ENCODE data around the gene OSBPL8. TPM values are rescaled to one million over a fixed set of nuclear protein-coding genes. Genes with fewer than 3 reads are reported as not detected.

Gene OSBPL8
- total and polyA plus RNA-seq, 3 experiments from 2014 or later, result 87.3 to 113 (median 90.7) TPM

- no peak overlapping the region for H3K4me3 ChIP-seq (ENCODE audit: low read length)
- H3K4me1 ChIP-seq (ENCODE audit: insufficient read depth, low read length), result peaks cover 81% of the 10 kb centered on the region
- Mint-ChIP-seq H3K9me3 (no peaks in the 10 kb centered on the region), H3K4me3 (peak overlapping the region in 2 of 7 donors; percentile 2 to 33), H3K27ac (peak overlapping the region in 3 of 8 donors; percentile 36 to 62 (median 40)), H3K27me3 (peaks cover 0 to 3% of the 10 kb centered on the region in 2 donors), H3K36me3 (peaks cover 0 to 29% (median 8%) of the 10 kb centered on the region in 3 donors), H3K4me1 (peaks cover 64 to 88% (median 85%) of the 10 kb centered on the region in 3 donors)
- no peak for DNase-seq
- no peaks in the 10 kb centered on the region for H3K36me3 ChIP-seq (ENCODE audit: insufficient read depth, low read length)
- H3K27me3 ChIP-seq (ENCODE audit: insufficient read depth, low read length, poor library complexity, severe bottlenecking), result no peaks in the 10 kb centered on the region
- CTCF ChIA-PET, result no interaction called here
- POLR2A ChIA-PET, result no interaction called here
- no peaks in the 10 kb centered on the region for H3K9me3 ChIP-seq (ENCODE audit: low read length)
- no peak overlapping the region for H3K27ac ChIP-seq (ENCODE audit: low read depth, low read length)
Measured at GRCh38 chr12:76554405-76555230, 5.0 kb downstream of the OSBPL8 start.

GRCh38 chr12:76552343-76552938, 7.1 kb downstream of the OSBPL8 start:
- ChIA-PET POLR2A (interaction anchor here (1.2 kb wide), 1 partner anchor 9 kb away, joined by 8 read pairs; no protein-coding TSS in a partner anchor), CTCF (no interaction called here)

GRCh38 chr12:76551482-76551888, 8.1 kb downstream of the OSBPL8 start:
- Histone ChIP-seq H3K4me3 (ENCODE audit: low read length) (no peak overlapping the region), H3K27ac (ENCODE audit: low read depth, low read length) (no peak overlapping the region), H3K9me3 (ENCODE audit: low read length) (no peaks in the 10 kb centered on the region), H3K27me3 (ENCODE audit: insufficient read depth, low read length, poor library complexity, severe bottlenecking) (no peaks in the 10 kb centered on the region), H3K36me3 (ENCODE audit: insufficient read depth, low read length) (no peaks in the 10 kb centered on the region), H3K4me1 (ENCODE audit: insufficient read depth, low read length) (peaks cover 86% of the 10 kb centered on the region)
- H3K4me1 Mint-ChIP-seq, result peaks cover 80 to 98% (median 95%) of the 10 kb centered on the region in 3 donors
- peak overlapping the region in 1 of 7 donors; percentile 20 for H3K4me3 Mint-ChIP-seq
- H3K36me3 Mint-ChIP-seq, result peaks cover 0 to 25% (median 8%) of the 10 kb centered on the region in 3 donors
- no peak for DNase-seq
- H3K9me3 Mint-ChIP-seq, result no peaks in the 10 kb centered on the region
- POLR2A ChIA-PET, result interaction anchor here (1.2 kb wide), 1 partner anchor 8 kb away, joined by 8 read pairs; no protein-coding TSS in a partner anchor
- H3K27me3 Mint-ChIP-seq, result no peaks in the 10 kb centered on the region
- H3K27ac Mint-ChIP-seq, result peak overlapping the region in 1 of 8 donors; percentile 25
- CTCF ChIA-PET, result interaction anchor here (1.3 kb wide), 1 partner anchor 78 kb away, joined by 3 read pairs; no protein-coding TSS in a partner anchor

More at GRCh38 chr12:76552343-76552938, 7.1 kb downstream of the OSBPL8 start:
- Mint-ChIP-seq H3K36me3 (peaks cover 0 to 25% (median 8%) of the 10 kb centered on the region in 3 donors), H3K27ac (peak overlapping the region in 2 of 8 donors; percentile 3 to 17), H3K9me3 (no peaks in the 10 kb centered on the region), H3K27me3 (no peaks in the 10 kb centered on the region), H3K4me3 (peak overlapping the region in 5 of 7 donors; percentile 10 to 46 (median 34)), H3K4me1 (peaks cover 76 to 96% (median 93%) of the 10 kb centered on the region in 3 donors)
- no peaks in the 10 kb centered on the region for H3K36me3 ChIP-seq (ENCODE audit: insufficient read depth, low read length)
- no peak for DNase-seq
- H3K27me3 ChIP-seq (ENCODE audit: insufficient read depth, low read length, poor library complexity, severe bottlenecking), result no peaks in the 10 kb centered on the region
- no peak overlapping the region for H3K4me3 ChIP-seq (ENCODE audit: low read length)
- H3K9me3 ChIP-seq (ENCODE audit: low read length), result no peaks in the 10 kb centered on the region
- H3K27ac ChIP-seq (ENCODE audit: low read depth, low read length), result no peak overlapping the region
- H3K4me1 ChIP-seq (ENCODE audit: insufficient read depth, low read length), result peaks cover 94% of the 10 kb centered on the region

- POLR2A ChIA-PET, result no interaction called here
- no peaks in the 10 kb centered on the region for H3K9me3 Mint-ChIP-seq
- CTCF ChIA-PET, result no interaction called here
Measured at GRCh38 chr12:76549131-76549530, 10.4 kb downstream of the OSBPL8 start.

GRCh38 chr12:76548222-76548837, 11.2 kb downstream of the OSBPL8 start:
- H3K27ac Mint-ChIP-seq, result peak overlapping the region in 1 of 8 donors; percentile 1
- H3K4me3 Mint-ChIP-seq, result peak overlapping the region in 4 of 7 donors; percentile 4 to 28 (median 13)
- POLR2A ChIA-PET, result no interaction called here
- no peak for DNase-seq
- no peaks in the 10 kb centered on the region for H3K9me3 Mint-ChIP-seq
- Histone ChIP-seq H3K27ac (ENCODE audit: low read depth, low read length) (no peak overlapping the region), H3K36me3 (ENCODE audit: insufficient read depth, low read length) (no peaks in the 10 kb centered on the region), H3K27me3 (ENCODE audit: insufficient read depth, low read length, poor library complexity, severe bottlenecking) (no peaks in the 10 kb centered on the region), H3K9me3 (ENCODE audit: low read length) (no peaks in the 10 kb centered on the region), H3K4me3 (ENCODE audit: low read length) (no peak overlapping the region), H3K4me1 (ENCODE audit: insufficient read depth, low read length) (peaks cover 77% of the 10 kb centered on the region)
- peaks cover 0 to 18% (median 6%) of the 10 kb centered on the region in 3 donors for H3K36me3 Mint-ChIP-seq
- peaks cover 76 to 96% (median 95%) of the 10 kb centered on the region in 3 donors for H3K4me1 Mint-ChIP-seq
- CTCF ChIA-PET, result interaction anchor here (1.0 kb wide), 1 partner anchor 21 kb away, joined by 3 read pairs; no protein-coding TSS in a partner anchor
- H3K27me3 Mint-ChIP-seq, result no peaks in the 10 kb centered on the region

More at GRCh38 chr12:76549131-76549530, 10.4 kb downstream of the OSBPL8 start:
- Histone ChIP-seq H3K36me3 (ENCODE audit: insufficient read depth, low read length) (no peaks in the 10 kb centered on the region), H3K27me3 (ENCODE audit: insufficient read depth, low read length, poor library complexity, severe bottlenecking) (no peaks in the 10 kb centered on the region), H3K4me3 (ENCODE audit: low read length) (no peak overlapping the region), H3K27ac (ENCODE audit: low read depth, low read length) (no peak overlapping the region), H3K9me3 (ENCODE audit: low read length) (no peaks in the 10 kb centered on the region), H3K4me1 (ENCODE audit: insufficient read depth, low read length) (peaks cover 81% of the 10 kb centered on the region)
- no peak for DNase-seq
- Mint-ChIP-seq H3K4me3 (peak overlapping the region in 3 of 7 donors; percentile 8 to 37 (median 28)), H3K27ac (peak overlapping the region in 1 of 8 donors; percentile 15), H3K4me1 (peaks cover 72 to 95% (median 93%) of the 10 kb centered on the region in 3 donors), H3K27me3 (no peaks in the 10 kb centered on the region), H3K36me3 (peaks cover 0 to 18% (median 6%) of the 10 kb centered on the region in 3 donors)

GRCh38 chr12:76547526-76547925, 12.0 kb downstream of the OSBPL8 start:
- Mint-ChIP-seq H3K36me3 (peaks cover 0 to 14% (median 4%) of the 10 kb centered on the region in 3 donors), H3K4me3 (peak overlapping the region in 2 of 7 donors; percentile 0 to 1), H3K27me3 (no peaks in the 10 kb centered on the region), H3K27ac (peak overlapping the region in 1 of 8 donors; percentile 12), H3K4me1 (peaks cover 77 to 96% (median 95%) of the 10 kb centered on the region in 3 donors), H3K9me3 (no peaks in the 10 kb centered on the region)
- Histone ChIP-seq H3K4me3 (ENCODE audit: low read length) (no peak overlapping the region), H3K27me3 (ENCODE audit: insufficient read depth, low read length, poor library complexity, severe bottlenecking) (no peaks in the 10 kb centered on the region), H3K36me3 (ENCODE audit: insufficient read depth, low read length) (no peaks in the 10 kb centered on the region), H3K4me1 (ENCODE audit: insufficient read depth, low read length) (peaks cover 74% of the 10 kb centered on the region), H3K27ac (ENCODE audit: low read depth, low read length) (no peak overlapping the region), H3K9me3 (ENCODE audit: low read length) (no peaks in the 10 kb centered on the region)
- POLR2A ChIA-PET, result no interaction called here
- CTCF ChIA-PET, result no interaction called here
- DNase-seq, result no peak

GRCh38 chr12:76546889-76547288, 12.7 kb downstream of the OSBPL8 start:
- Histone ChIP-seq H3K27me3 (ENCODE audit: insufficient read depth, low read length, poor library complexity, severe bottlenecking) (no peaks in the 10 kb centered on the region), H3K36me3 (ENCODE audit: insufficient read depth, low read length) (no peaks in the 10 kb centered on the region), H3K4me1 (ENCODE audit: insufficient read depth, low read length) (peaks cover 74% of the 10 kb centered on the region), H3K4me3 (ENCODE audit: low read length) (no peak overlapping the region), H3K9me3 (ENCODE audit: low read length) (no peaks in the 10 kb centered on the region), H3K27ac (ENCODE audit: low read depth, low read length) (no peak overlapping the region)
- Mint-ChIP-seq H3K27me3 (no peaks in the 10 kb centered on the region), H3K36me3 (peaks cover 0 to 14% (median 4%) of the 10 kb centered on the region in 3 donors), H3K4me3 (no peak overlapping the region), H3K27ac (no peak overlapping the region), H3K9me3 (no peaks in the 10 kb centered on the region), H3K4me1 (peaks cover 80 to 96% (median 95%) of the 10 kb centered on the region in 3 donors)
- DNase-seq, result no peak
- POLR2A ChIA-PET, result no interaction called here
- CTCF ChIA-PET, result no interaction called here
